Upper lobe of left lung (tissue), 6 donors: ENCODE results near the gene LRR1. TPM values are rescaled to one million over a fixed set of nuclear protein-coding genes. Genes with fewer than 3 reads are reported as not detected.

ENCODE experiments used
- ATAC-seq, 2 donors: fragments of 200-7000 bp; cut with Tn5 transposase; one replicate each; pipeline ENCODE4 v1.9.1; 2022; ENCODE audit warnings: mild to moderate bottlenecking in 2 of 2, moderate library complexity in 2 of 2; ENCODE audit not compliant: low FRiP score in 2 of 2
- DNase-seq, 2 donors: peaks; one replicate each; pipeline ENCODE4 v3.0.0-alpha.2; 2019 to 2020
- H3K27ac ChIP-seq, 4 donors: fragments of 200-600 bp; sonication (generic); one replicate each; pipeline ENCODE4 v1.5.1; 2016 to 2019
- H3K27me3 ChIP-seq, 4 donors: fragments of 200-600 bp; sonication (generic); one replicate each; pipeline ENCODE4 v1.5.1; 2017 to 2019
- H3K36me3 ChIP-seq, 4 donors: fragments of 200-600 bp; sonication (generic); one replicate each; pipeline ENCODE4 v1.5.1; 2016 to 2019
- H3K4me1 ChIP-seq, 4 donors: fragments of 200-600 bp; sonication (generic); one replicate each; pipeline ENCODE4 v1.5.1; 2018 to 2019
- H3K4me3 ChIP-seq, 4 donors: fragments of 200-600 bp; sonication (generic); one replicate each; pipeline ENCODE4 v1.5.1; 2017 to 2019; ENCODE audit warnings: mild to moderate bottlenecking in 2 of 4, moderate library complexity in 1 of 4
- H3K9me3 ChIP-seq, 4 donors: fragments of 200-600 bp; sonication (generic); one replicate each; pipeline ENCODE4 v1.5.1; 2018 to 2019
- EP300 ChIP-seq, 4 donors: sonication (generic); formaldehyde crosslinking; IDR thresholded peaks; one replicate each; pipeline ENCODE4 v1.5.1; 2017; ENCODE audit warnings: antibody characterized with exemption in 4 of 4, control low read depth in 2 of 4
- POLR2A ChIP-seq, 4 donors: fragments of 450-650 bp; IDR thresholded peaks; one replicate each; pipeline ENCODE4 v1.5.1; 2016 to 2017; ENCODE audit warnings: antibody characterized with exemption in 4 of 4, mild to moderate bottlenecking in 2 of 4
- POLR2AphosphoS5 ChIP-seq, 2 donors: sonication (generic); formaldehyde crosslinking; IDR thresholded peaks; one replicate each; pipeline ENCODE4 v1.5.1; 2017; ENCODE audit warnings: antibody characterized with exemption in 2 of 2
- WGBS, 2 donors: methylation state at CpG; one replicate each; pipeline ENCODE4 v1.1.5; 2017 to 2018; 5-methylcytosine and 5-hydroxymethylcytosine counted together
- total RNA-seq, 6 donors: library from RNA; depleted of rRNA in 4 of 6; stranded (reverse); fragments of >200 nt in 4 of 6; gene quantifications; one replicate each; pipeline versions ENCODE4 v1.1.0 to v1.2.1, GENCODE V29; 2016 to 2021
- TF ChIP-seq, protein P1 (sequence below), 6 experiments: fragments of 450-650 bp in 4 of 6; fragments of 200-600 bp in 2 of 6; sonication (generic) in 2 of 6; IDR thresholded peaks; one replicate each; pipeline ENCODE4 v1.5.1; 2016 to 2019; ENCODE audit warnings: antibody characterized with exemption in 6 of 6
- donor health status: DM: no; HTN: no; CAD: no; lungs with moderate emphysema.
- donor health status: DM: no; HTN: yes; CAD: no; lungs with severe emphysema.

LRR1 gene
- total RNA-seq, 6 donors from 2014 or later: 1.6 to 13.6 (median 8.1) TPM

DNA sequence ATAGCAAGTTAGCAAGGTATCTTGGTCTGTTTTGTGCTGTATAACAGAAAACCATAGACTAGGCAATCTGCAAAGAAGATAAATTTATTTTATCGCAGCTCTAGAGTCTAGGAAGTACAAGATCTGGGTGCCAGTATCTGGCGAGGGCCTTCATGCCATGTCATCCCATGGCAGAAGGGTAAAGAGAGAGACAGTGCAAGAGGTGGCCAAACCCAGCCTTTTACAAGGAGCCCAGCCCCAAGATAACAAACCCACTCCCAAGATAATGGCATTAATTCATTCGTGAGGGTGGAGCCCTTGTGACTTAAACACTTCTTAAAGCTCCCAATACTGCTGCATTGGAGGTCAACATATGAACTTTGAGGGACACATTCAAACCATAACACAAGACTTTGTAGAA, 29.5 kb upstream of the LRR1 start:
- no peak for ATAC-seq
- 76 to 87% methylated on average over 3 of the region's 3 CpGs for WGBS, 2 donors

DNA sequence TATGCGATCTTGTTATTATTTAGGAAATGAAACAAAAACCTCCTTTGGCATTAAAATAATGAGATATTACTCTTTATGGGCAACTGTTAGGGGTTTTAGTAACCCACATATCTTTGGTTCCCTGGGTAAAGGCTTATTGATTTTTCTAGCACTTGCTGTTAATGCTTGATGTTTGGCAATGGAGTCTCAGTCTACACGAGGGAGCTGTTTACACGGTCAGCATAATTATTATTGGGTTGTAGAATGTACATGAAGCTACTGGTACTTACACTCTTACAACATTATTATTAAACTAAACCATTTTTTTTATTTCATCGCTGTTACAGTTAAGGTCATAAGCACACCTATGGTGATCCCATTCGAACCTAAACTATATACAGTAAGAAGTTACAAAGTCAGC, 24.7 kb upstream of the LRR1 start:
- no peaks in the 10 kb centered on the region for H3K4me1 ChIP-seq
- H3K27me3 ChIP-seq: no peaks in the 10 kb centered on the region
- H3K36me3 ChIP-seq: peaks cover 0 to 26% (median 10%) of the 10 kb centered on the region in 4 donors
- DNase-seq (no peak), ATAC-seq (no peak)
- TF ChIP-seq POLR2AphosphoS5 (IDR thresholded peaks at IDR 0.05): no peak
- no peak overlapping the region for H3K27ac ChIP-seq
- 91% methylated on average over 5 of the region's 5 CpGs for WGBS, 2 donors
- H3K9me3 ChIP-seq: no peaks in the 10 kb centered on the region
- no peak overlapping the region for H3K4me3 ChIP-seq

More for the DNA sequence above, 29.5 kb upstream of the LRR1 start:
- TF ChIP-seq EP300 (IDR thresholded peaks at IDR 0.05): no peak
- TF ChIP-seq POLR2AphosphoS5 (IDR thresholded peaks at IDR 0.05): no peak
- TF ChIP-seq, protein P1, sequence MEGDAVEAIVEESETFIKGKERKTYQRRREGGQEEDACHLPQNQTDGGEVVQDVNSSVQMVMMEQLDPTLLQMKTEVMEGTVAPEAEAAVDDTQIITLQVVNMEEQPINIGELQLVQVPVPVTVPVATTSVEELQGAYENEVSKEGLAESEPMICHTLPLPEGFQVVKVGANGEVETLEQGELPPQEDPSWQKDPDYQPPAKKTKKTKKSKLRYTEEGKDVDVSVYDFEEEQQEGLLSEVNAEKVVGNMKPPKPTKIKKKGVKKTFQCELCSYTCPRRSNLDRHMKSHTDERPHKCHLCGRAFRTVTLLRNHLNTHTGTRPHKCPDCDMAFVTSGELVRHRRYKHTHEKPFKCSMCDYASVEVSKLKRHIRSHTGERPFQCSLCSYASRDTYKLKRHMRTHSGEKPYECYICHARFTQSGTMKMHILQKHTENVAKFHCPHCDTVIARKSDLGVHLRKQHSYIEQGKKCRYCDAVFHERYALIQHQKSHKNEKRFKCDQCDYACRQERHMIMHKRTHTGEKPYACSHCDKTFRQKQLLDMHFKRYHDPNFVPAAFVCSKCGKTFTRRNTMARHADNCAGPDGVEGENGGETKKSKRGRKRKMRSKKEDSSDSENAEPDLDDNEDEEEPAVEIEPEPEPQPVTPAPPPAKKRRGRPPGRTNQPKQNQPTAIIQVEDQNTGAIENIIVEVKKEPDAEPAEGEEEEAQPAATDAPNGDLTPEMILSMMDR (IDR thresholded peaks at IDR 0.05): no peak
- no peak for TF ChIP-seq POLR2A (IDR thresholded peaks at IDR 0.05)
- Histone ChIP-seq H3K4me1 (no peaks in the 10 kb centered on the region), H3K27ac (no peak overlapping the region), H3K4me3 (no peak overlapping the region), H3K9me3 (no peaks in the 10 kb centered on the region), H3K36me3 (no peaks in the 10 kb centered on the region), H3K27me3 (no peaks in the 10 kb centered on the region)
- DNase-seq: no peak

GRCh38 chr14:49578141-49578540, 20.6 kb upstream of the LRR1 start:
- TF ChIP-seq POLR2AphosphoS5 (IDR thresholded peaks at IDR 0.05): no peak
- no peak for TF ChIP-seq EP300 (IDR thresholded peaks at IDR 0.05)
- TF ChIP-seq, protein P1 (IDR thresholded peaks at IDR 0.05): no peak
- TF ChIP-seq POLR2A (IDR thresholded peaks at IDR 0.05): no peak
- Histone ChIP-seq H3K27ac (no peak overlapping the region), H3K4me1 (peaks cover 7 to 20% (median 11%) of the 10 kb centered on the region in 4 donors), H3K9me3 (no peaks in the 10 kb centered on the region), H3K36me3 (peaks cover 0 to 39% (median 14%) of the 10 kb centered on the region in 4 donors), H3K27me3 (no peaks in the 10 kb centered on the region), H3K4me3 (no peak overlapping the region)
- DNase-seq (no peak), ATAC-seq (no peak)
- WGBS, 2 donors: 94 to 100% methylated on average over 1 of the region's 1 CpG

DNA sequence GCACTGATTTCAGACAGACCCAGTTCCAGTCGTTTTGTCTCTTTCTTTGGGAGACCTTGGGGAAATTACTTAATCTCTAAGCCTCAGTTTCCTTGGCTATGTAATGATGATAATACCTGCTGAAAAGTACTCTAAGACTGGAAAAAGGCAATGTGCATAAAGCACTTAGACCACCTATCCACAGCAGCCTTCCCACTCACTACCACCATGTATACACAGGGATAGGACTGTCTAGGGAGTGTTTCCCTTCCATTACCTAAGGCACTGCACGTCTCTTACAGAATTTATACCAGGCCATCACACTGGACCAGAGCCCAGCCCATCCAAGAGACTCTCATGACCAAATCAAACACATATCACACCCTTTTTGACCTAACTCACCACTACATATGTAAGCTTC, 18.9 kb upstream of the LRR1 start:
- DNase-seq (no peak), ATAC-seq (no peak)
- H3K4me3 ChIP-seq: no peak overlapping the region
- peaks cover 0 to 51% (median 24%) of the 10 kb centered on the region in 4 donors for H3K36me3 ChIP-seq
- H3K4me1 ChIP-seq: peaks cover 18 to 37% (median 26%) of the 10 kb centered on the region in 4 donors
- 83 to 89% methylated on average over 2 of the region's 2 CpGs for WGBS, 2 donors
- H3K27me3 ChIP-seq: no peaks in the 10 kb centered on the region
- no peak overlapping the region for H3K27ac ChIP-seq
- H3K9me3 ChIP-seq: no peaks in the 10 kb centered on the region
- TF ChIP-seq EP300 (IDR thresholded peaks at IDR 0.05) (no peak), POLR2AphosphoS5 (IDR thresholded peaks at IDR 0.05) (no peak), POLR2A (IDR thresholded peaks at IDR 0.05) (no peak)
- TF ChIP-seq, protein P1 (IDR thresholded peaks at IDR 0.05): no peak

- no peak for DNase-seq
- H3K36me3 ChIP-seq: peaks cover 0 to 45% (median 23%) of the 10 kb centered on the region in 4 donors
Measured at GRCh38 chr14:49581209-49582112, 17.3 kb upstream of the LRR1 start.

More at GRCh38 chr14:49581209-49582112, 17.3 kb upstream of the LRR1 start:
- Histone ChIP-seq H3K9me3 (no peaks in the 10 kb centered on the region), H3K4me1 (peaks cover 26 to 43% (median 32%) of the 10 kb centered on the region in 4 donors), H3K27ac (no peak overlapping the region), H3K4me3 (no peak overlapping the region), H3K27me3 (no peaks in the 10 kb centered on the region)
- TF ChIP-seq POLR2A (IDR thresholded peaks at IDR 0.05): no peak
- no peak for TF ChIP-seq EP300 (IDR thresholded peaks at IDR 0.05)
- TF ChIP-seq, protein P1 (IDR thresholded peaks at IDR 0.05): no peak
- TF ChIP-seq POLR2AphosphoS5 (IDR thresholded peaks at IDR 0.05): no peak
- no peak for ATAC-seq
- WGBS, 2 donors: 76 to 92% methylated on average over 9 of the region's 9 CpGs
